ENCODE results near the gene EMP2.
"Not testable (repeated sequence)": the region's sequence is repeated elsewhere in the genome, so short reads cannot be mapped to it uniquely, and the experiment has no call there.

The EMP2 gene

DNA sequence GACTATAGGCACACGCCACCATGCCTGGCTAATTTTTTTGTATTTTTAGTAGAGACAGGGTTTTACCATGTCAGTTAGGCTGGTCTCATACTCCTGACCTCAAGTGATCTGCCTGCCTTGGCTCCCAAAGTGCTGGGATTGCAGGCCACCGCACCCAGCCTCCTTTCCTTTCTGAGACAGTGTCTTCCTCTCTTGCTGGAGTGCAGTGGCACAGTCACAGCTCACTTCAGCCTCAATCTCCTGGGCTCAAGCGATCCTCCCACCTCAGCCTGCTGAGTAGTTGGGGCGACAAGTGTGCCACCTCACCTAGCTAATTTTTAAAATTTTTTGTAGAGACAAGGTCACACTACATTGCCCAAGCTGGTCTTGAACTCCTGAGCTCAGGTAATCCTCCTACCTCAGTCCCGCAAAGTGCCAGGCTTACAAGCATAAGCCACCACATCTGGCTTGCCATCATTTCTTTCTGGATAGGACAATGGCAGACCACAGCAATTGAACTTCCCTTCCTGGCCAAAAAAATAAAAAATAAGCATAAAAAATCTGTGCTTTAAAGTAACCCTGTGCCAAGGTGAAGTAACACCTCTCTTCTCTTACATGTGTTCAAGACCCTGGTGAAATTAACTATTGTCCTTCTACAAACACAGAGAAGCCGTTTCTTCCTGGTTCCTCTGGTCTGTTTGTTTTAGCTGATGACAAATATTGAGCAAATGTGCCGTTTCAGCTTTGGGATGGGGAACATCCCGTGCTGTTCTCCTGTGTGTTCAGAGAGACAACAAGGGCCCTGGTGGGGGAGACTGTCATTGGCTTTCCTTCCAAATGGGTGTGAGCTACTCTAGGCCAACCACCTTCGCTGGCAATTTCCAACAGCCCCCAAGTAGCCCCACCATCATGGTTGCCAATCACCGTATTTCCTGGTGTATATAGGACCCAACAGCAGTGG, 60.2 kb downstream of the EMP2 start:
- no peak for DNase-seq

DNA sequence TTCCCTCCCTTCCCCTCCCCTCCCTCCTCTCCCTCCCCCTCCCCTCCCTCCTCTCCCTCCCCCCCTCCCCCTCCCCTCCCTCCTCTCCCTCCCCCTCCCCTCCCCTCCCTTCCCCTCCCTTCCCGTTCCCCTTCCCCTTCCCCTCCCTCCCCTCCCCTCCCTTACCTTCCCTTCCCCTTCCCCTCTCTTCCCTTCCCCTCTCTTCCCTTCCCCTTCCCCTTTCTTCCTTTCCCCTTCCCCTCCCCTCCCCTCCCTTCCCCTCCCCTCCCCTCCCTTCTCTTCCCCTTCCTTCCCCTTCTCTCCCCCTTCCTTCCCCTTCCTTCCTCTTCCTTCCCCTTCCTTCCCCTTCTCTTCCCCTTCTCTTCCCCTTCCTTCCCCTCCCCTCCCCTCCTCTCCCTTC, 61.1 kb downstream of the EMP2 start:
- no peak for DNase-seq

DNA sequence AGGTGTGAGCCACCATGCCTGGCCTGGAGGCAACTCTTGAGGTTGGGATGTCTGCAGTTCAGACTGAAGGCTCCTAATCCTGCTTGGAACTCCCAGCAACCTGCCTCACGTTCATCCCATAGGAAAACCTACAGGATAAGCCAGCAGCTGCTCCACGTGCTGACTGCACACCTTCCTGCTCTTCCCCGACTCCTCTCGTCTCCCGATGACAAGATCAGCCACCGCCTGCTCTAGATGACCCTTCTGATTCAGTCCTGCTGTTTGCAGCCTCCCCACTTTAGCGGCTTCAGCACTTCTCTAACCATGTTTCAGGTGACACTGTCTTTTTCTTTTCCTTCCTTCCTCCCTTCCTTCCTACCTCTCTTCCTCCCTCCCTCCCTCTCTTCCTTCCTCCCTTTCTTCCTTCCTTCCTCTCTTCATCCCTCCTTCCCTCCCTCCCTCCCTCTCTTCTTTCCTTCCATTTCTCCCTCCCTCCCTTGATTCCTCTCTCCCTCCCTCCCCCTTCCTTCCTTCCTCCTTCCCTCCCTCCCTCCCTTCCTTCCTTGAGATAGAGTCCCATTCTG, 61.8 kb downstream of the EMP2 start:
- DNase-seq = no peak

DNA sequence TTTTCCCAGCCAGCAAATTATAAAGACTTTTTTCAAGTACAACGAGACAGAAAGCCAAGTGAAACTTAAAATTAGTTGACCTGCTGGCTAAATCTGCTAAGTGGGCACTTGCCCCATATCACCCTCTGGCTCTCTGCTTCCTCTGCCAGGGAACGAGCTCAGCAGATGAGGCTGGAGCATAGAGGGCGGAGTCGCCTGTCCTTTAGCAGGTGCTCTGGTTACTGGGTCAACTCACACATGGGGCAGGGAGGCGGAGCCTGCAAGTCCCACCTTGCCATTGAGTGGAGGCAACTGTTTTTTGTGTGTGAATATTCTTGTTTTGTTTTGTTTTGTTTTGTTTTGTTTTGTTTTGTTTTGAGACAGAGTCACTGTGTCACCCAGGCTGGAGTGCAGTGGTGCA, 62.5 kb downstream of the EMP2 start:
- DNase-seq = no peak

DNA sequence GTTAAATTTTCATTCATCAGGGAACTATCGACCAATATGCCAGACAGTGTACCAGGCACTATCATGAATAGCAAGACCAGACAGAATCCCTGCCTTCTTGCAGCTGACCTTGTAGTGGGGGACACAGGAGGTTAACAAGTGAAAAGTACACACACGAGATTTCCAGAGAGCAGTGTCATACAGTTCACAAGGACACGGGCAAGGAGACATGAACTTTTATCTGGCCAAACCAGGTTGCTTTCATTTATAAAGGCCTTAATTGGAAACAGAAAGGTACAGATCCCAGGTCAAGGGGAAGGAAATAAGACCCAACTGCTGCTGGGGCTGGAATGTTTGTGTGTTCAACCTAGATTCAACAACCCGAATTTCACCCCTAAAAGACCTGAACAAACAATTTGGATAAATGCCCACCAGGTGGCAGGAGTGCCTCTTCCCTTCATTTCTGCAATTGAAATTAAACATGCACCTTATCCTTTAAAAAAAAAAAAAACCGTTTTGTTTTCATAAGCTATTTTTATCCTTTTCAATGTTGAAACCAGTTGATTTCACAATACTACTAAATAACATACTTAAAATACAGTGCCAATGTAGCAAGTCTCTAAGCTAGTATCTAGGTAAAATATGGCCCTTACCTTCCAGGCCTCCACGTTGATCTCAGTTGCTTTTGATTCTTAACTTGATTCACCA, 65.9 kb downstream of the EMP2 start:
- DNase-seq = no peak

DNA sequence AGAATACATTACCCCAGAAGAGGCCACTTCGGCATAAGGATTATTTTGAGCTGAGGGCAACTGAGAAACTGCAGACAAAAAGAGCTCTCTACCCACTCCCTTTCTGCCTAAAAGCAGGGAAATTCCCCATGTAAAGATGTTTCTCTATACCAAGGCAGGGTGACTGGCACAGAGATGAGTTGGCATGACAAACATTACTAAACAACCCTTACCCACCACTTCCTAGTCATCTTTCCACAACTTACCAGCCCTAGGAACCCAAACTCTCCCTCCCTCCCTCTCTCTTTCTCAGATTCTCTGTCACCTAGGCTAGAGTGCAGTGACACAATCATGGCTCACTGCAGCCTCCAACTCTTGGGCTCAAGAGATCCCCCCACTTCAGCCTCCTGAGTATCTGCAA, 68.6 kb downstream of the EMP2 start:
- DNase-seq = no peak

DNA sequence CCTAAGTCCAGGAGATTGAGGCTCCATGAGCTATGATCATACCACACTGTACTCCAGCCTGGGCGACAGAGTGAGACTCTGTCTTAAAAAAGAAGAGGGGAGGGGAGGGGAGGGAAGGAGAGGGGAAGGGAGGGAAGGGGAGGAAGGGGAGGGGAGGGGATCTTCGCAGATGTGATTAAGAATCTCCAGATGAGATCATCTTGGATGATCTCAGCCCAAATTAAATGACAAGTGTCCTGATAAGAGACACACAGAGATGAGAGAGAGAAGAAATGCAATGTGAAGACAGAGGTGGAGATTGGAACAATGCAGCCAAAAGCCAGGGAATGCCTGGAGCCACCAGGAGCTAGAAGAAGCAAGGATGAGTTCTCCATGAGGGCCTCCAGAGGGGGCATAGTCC, 70.1 kb downstream of the EMP2 start:
- DNase-seq = no peak

DNA sequence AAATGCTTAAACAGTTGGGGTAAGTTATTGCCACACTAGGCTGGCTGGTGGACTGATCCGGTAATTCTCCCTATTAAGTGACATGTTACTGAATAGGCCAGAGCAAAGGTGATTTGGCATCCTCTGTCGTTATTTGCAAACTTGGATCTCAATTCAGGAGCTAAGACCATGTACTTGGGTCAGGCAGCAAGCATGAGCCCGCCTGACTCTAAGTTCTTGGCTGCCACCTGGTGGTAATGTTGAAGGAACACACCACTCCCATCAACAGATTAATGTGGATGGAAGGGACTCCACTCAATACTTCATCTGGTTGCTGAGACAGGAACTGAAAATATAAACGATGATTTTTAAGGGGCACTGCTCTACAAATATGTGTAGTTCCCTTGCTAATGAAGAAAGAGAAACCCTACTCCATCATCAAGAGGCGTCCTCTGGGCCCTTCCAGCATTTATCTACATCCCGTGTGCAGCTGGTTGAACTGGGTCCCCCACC, 70.8 kb downstream of the EMP2 start:
- peak; percentile 42 for DNase-seq

DNA sequence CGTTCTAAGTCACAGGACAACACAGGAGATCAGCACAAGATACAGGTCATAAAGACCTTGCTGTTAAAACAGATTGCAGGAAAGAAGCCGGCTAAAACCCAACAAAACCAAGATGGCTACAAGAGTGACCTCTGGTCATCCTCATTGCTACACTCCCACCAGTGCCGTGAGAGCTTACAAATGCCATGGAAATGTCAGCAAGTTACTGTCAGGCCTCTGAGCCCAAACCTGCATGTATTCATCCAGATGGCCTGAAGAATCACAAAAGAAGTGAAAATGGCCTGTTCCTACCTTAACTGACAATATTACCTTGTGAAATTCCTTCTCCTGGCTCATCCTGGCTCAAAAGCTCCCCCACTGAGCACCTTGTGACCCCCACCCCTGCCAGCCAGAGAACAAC, 75.1 kb downstream of the EMP2 start:
- DNase-seq = not testable (repeated sequence)

DNA sequence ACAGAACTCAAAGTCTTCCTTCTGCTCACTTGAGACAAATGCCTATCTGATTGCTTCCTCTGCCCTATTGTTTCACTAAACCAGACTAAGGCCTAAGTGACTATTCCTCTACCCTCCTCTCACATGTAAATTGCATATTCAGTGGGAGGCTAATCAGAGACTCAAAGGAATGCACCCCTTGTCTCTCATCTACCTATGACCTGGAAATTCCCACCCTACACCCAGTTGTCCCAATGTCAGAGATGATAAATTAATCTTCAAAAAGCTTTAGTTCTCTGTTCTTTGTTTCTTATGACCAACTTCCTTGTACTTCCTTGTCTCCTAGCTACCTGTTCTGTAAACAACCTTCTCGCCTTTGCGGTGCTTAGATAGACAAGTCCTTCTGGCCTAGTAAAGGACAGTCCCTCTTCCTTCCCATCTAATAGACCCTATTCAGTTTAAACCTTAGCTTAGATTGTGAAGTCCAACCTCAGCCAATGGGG, 76.0 kb downstream of the EMP2 start:
- DNase-seq = no peak

DNA sequence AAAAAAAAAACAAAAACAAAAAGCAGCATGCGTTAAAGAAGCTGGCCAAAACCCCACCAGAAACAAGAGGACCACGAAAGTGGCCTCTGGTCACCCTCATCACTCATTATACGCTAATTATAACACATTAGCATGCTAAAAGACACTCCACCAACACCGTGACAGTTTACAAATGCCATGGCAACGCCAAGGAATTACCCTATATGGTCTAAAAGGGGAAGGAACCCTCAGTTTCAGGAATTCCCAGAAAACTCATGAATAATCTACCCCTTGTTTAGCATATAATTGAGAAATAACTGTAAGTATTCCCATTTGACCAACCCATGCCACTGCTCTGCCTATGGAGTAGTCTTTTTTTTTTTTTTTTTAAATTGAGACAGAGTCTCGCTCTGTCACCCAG, 77.6 kb downstream of the EMP2 start:
- DNase-seq = no peak

DNA sequence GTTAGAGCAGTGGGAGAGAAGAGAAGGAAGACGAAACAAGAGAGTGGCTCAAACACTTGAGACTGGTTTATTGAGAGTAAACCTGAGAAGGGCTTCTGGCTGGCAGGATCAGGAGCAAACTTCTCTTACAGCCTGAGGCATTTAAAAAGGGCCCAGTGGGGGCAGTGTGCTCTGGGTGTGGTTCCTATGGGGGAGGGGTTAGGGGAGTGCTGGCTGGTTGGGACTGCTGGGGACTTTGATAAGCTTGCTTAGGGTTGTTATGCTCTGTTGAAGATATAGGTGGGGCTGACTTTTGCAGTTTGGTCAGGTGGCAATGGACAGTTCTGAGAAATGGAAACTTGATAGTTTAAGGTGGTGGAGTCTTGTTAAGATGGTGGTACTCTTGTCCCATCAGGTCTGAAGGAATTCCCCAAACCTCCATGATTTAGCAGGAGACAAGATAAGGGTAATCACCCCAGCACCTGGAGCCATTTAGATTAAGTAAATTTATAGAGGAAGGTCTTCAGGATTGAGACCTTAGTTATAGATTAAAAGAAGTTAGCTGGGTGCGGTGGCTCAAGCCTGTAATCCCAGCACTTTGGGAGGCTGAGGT, 79.3 kb downstream of the EMP2 start:
- no peak for DNase-seq

DNA sequence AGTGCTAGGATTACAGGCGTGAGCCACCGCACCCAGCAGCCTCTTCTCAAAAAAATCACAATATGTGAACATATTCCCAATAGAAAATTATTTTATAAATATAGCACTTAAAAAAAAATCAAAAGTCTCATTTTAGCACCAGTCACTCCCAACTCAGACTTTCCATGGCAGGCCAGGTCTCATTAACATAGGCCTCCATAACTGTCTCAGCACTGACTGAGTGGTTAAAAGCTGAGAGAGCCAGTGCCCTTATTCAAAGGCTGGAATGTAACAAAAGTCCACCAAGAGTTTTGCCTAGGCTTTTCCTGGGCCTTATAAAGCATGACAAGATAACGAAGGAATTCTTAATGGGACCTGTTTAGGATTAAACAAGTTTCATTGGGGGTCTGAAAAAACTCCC, 79.8 kb downstream of the EMP2 start:
- DNase-seq = no peak

DNA sequence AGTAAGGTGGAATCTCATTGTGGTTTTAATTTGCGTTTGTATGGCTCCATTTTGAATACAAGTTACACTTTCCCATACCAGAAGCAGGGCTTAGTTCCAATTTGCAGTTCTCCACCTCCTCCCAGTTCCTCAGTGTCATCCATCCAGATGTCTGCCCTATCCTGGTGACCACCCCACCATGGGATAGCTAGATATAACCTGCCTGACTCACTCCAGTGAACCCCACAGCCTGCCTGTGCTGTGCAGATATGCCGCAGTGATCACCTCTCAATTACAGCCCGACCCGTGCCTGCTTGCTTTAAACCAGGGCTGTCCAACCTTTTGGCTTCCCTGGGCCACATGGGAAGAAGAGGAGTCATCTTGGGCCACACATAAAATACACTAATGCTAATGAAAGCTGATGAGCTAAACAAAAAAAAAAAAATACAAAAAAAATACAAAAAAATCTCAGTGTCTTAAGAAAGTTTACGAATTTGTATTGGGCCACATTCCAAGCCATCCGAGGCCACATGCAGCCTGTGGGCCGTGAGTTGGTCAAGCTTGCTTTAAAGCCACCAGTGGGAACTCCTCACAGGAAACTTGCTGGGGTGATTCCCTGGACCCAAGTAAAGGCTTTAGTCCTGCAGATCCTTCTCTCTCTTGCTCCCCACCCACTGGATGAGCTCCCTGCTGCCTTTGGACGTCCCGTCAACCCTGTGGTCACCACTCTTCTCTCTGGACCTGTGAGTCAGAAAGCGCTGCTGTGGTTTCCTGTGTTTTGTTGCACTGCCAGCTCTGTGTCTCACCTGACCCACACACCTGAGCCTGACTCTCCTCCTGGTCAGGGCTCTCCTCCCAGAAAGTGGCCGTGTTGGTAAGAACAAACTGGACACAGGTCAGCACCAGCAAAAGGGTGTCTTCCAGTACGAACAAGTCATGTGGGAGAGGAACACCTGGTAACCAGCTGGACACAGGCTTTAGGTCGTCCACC, 83.0 kb downstream of the EMP2 start:
- no peak for DNase-seq

DNA sequence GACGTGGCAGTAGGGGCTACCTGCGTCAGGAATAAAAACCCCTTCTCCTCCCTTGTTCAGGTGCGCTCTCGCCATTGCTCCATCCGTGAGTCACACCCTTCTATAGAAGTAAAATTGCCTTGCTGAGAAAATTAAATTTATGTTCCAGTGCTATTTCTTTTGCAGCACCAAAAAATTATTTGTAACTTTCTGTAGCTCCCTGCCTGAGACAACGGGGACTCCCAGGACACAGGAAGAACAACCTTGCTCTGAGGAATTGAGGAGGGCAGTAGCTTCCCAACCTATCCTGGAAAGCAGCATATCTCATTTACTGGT, 85.4 kb downstream of the EMP2 start:
- DNase-seq = no peak

DNA sequence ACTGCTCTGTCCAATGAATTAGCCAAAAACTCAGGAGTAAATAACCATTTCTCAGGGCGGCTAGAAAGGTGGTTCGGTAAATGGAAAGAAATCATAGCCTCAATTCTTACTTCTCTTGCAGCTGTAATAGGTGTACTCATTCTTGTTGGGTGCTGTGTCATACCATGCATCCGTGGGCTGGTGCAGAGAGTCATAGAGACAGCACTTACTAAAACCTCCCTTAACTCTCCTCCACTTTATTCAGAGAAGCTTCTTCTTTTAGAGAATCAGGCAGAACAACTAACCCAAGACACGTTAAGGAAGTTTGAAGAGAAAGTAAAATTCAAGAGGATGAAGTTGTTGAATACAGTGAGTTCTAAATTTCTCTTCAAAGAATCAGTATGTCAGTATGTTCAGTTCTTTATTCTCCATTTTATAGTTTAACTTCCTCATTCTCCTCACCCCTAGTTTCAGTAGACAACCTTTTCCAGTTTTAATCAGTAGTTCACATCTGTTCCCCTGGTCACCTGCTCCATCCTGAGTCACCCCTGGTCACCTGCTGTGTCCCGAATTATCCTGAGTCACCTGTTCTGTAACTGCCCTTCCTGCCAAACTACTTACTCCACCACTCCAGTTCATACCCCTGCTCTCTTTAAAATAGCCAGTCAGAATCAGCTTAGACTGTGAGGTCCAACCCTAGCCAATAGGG, 85.9 kb downstream of the EMP2 start:
- no peak for DNase-seq

DNA sequence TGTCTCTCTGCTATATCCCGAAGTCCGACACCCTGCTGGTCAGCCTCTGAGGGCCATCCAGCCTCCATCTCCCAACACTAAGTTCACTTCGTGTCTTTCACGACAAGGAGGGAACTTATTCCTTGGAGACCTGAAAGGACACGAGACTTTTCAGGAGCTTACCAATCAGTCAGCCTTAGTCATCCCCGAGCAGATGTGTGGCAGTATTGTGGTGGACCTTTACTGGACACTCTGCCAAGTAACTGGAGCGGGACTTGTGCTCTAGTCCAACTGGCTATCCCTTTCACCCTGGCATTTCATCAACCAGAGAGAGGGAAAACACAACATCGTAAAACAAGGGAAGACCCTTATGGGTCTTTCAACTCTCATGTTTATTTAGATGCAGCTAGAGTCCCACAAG, 87.1 kb downstream of the EMP2 start:
- no peak for DNase-seq

DNA sequence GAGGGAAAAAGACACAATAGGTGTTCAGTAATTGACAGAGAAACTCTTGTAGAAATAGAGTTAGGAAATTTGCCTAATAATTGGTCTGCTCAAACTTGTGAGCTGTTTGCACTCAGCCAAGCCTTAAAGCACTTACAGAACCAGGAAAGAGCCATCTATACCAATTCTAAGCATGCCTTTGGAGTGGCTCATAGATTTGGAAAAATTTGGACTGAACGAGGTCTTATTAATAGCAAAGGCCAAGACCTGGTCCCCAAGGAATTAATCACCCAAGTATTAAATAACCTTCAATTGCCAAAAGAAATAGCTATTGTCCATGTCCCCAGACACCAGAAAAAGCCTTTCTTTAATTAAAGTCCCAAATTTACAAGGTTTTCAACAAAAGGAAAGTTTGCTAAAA, 90.3 kb downstream of the EMP2 start:
- no peak for DNase-seq

DNA sequence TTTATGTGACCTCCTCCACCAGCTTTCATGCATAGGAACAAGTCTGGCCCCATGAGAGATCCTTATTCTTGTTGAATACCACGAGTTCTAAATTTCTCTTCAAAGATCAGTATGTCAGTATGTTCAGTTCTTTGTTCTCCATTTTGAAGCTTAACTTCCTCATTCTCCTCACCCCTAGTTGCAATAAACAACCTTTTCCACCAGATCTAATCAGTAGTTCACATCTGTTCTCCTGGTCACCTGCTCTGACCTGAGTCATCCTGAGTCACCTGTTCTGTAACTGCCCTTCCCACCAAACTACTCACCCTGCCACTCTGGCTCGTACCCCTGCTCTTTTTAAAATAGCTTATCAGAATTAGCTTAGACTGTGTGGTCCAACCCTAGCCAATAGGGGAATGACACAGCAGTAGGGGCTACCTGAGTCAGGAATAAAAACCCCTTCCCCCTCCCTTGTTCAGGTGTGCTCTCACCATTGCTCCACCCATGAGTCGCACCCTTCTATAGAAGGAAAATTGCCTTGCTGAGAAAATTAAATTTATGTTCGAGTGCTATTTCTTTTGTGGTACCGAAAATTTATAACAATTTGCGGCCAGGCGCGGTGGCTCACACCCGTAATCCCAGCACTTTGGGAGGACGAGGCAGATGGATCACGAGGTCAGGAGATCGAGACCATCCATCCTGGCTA, 94.6 kb downstream of the EMP2 start:
- no peak for DNase-seq

DNA sequence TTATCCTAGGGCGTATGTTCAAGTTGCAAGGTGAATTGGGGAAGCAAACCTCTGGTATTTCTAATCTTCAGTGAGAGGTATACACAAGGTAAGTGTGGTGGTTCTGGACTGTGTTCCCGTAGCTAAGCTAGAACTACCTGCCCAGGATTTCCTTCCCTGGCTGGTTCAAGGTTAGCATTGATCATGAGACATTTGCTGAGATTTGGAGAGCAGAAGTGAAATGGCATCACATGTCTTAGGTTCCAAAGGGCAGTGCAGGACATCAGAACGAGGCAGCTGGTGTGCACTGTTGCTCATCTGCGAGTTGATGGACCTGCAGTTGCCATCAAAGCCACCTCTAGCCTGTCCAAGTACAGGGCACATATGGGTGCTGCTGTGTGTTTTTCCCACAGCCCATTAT, 95.2 kb downstream of the EMP2 start:
- no peak for DNase-seq

DNA sequence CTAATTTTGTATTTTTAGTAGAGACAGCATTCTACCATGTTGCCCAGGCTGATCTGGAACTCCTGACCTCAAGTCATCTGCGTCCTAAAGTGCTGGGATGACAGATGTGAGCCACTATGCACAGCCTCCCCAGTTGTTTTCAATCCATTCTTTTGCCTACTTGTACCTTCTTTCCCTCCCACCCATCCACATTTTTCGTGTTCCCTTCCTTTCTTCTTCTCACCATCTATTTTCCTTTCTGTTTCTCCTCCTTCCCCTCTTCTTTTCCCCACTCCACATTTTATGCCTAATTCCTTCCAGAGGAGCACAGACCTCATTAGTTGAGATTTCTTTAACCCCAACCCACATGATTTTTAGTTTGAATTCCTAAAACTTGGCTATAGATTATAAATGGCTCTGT, 100.2 kb downstream of the EMP2 start:
- DNase-seq = no peak
